IPS-15b (cell line): ENCODE data around the gene TTC3.
"Not testable (repeated sequence)": the region's sequence is repeated elsewhere in the genome, so short reads cannot be mapped to it uniquely, and the experiment has no call there.

Experiments used
- H3K27me3 ChIP-seq: one replicate; pipeline ENCODE4 v1.6.1; 2013; ENCODE audit warnings: low read length; ENCODE audit not compliant: control insufficient read depth, insufficient read depth
- H3K36me3 ChIP-seq: one replicate; pipeline ENCODE4 v1.6.1; 2013; ENCODE audit warnings: low read length; ENCODE audit not compliant: control insufficient read depth, insufficient read depth
- H3K4me1 ChIP-seq: one replicate; pipeline ENCODE4 v1.6.1; 2013; ENCODE audit warnings: mild to moderate bottlenecking, low read length; ENCODE audit not compliant: control insufficient read depth, insufficient read depth
- H3K4me3 ChIP-seq: one replicate; pipeline ENCODE4 v1.5.1; 2013; ENCODE audit warnings: low read depth, low read length
- H3K9ac ChIP-seq: one replicate; pipeline ENCODE4 v1.6.1; 2013; ENCODE audit warnings: low read depth, mild to moderate bottlenecking, low read length
- H3K9me3 ChIP-seq: one replicate; pipeline ENCODE4 v1.6.1; 2013; ENCODE audit warnings: mild to moderate bottlenecking, low read length; ENCODE audit not compliant: control insufficient read depth, insufficient read depth

The TTC3 gene

DNA sequence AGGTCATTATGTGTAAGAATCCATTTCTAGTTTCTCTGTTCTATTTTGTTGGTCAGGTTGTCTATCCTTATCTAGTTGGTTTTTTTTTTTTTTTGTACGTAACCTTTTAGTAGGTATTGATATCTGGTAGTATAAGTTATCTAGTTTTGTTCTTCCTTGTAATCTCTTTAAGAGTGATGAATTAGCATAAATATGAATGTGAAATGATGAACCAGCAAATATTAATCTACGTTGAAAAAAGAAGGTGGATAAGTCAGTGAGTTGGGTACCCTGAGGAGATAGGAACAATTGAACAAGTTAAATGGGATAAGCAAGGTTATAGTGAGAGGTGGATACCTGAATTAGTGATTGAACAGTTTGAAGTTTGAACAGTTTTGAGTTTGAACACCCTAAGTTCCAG is 33.9 kb downstream of the TTC3 start:
- no peaks in the 10 kb centered on the region for H3K4me1 ChIP-seq
- peaks cover 5% of the 10 kb centered on the region for H3K9me3 ChIP-seq
- no peak overlapping the region for H3K9ac ChIP-seq
- peaks cover 3% of the 10 kb centered on the region for H3K36me3 ChIP-seq
- no peak overlapping the region for H3K4me3 ChIP-seq
- no peaks in the 10 kb centered on the region for H3K27me3 ChIP-seq

DNA sequence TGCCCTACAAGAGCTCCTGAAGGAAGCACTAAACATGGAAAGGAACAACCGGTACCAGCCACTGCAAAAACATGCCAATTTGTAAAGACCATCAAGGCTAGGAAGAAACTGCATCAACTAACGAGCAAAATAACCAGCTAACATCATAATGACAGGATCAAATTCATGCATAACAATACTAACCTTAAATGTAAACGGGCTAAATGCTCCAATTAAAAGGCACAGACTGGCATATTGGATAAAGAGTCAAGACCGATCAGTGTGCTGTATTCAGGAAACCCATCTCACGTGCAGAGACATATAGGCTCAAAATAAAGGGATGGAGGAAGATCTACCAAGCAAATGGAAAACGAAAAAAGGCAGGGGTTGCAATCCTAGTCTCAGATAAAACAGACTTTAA is 38.0 kb downstream of the TTC3 start:
- not testable (repeated sequence) for H3K36me3 ChIP-seq, H3K9ac ChIP-seq

DNA sequence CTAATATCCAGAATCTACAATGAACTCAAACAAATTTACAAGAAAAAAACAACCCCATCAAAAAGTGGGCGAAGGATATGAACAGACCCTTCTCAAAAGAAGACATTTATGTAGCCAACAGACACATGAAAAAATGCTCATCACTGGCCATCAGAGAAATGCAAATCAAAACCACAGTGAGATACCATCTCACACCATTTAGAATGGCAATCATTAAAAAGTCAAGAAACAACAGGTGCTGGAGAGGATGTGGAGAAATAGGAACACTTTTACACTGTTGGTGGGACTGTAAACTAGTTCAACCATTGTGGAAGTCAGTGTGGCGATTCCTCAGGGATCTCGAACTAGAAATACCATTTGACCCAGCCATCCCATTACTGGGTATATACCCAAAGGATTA is 41.2 kb downstream of the TTC3 start:
- not testable (repeated sequence) for H3K27me3 ChIP-seq, H3K9me3 ChIP-seq, H3K36me3 ChIP-seq

More for the DNA sequence above, 38.0 kb downstream of the TTC3 start:
- not testable (repeated sequence) for H3K27me3 ChIP-seq, H3K9me3 ChIP-seq, H3K4me3 ChIP-seq, H3K4me1 ChIP-seq

DNA sequence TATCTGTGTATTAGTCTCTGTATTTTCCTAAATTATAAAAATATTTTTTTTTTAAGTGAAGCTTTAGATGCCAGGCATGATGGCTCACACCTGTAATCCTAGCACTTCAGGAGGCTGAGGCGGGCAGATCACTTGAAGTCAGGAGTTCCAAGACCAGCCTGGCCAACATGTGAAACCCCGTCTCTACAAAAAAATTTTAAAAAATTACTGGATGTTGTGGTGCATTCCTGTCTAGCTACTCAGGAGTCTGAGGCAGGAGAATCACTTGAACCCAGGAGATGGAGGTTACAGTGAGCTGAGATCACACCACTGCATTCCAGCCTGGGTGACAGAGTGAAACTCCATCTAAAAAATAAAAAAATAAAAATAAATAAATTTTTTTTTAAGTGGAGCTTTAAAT is 43.4 kb downstream of the TTC3 start:
- H3K4me1 ChIP-seq, H3K4me3 ChIP-seq, H3K27me3 ChIP-seq, H3K36me3 ChIP-seq, H3K9ac ChIP-seq, H3K9me3 ChIP-seq: not testable (repeated sequence)

More for the DNA sequence above, 41.2 kb downstream of the TTC3 start:
- not testable (repeated sequence) for H3K4me3 ChIP-seq, H3K9ac ChIP-seq, H3K4me1 ChIP-seq

DNA sequence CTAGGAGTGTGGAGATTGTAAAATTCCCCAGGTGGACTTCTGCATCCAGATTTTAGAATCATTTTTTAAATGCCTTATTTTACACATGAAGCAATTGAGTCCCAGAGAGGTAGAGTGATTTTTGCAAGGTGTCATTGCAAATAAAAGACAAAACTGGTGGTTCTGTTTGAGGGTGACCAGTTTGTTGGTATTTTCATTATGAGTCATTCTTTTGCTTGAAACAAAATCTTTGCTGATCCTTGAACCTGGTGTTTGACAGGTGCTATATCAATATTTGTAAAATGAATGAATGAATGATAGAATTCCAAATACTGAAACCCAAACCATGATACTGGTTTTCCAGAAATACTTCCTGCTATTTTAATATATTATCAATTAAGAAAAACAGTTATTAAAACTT is 44.1 kb downstream of the TTC3 start:
- H3K9me3 ChIP-seq = no peaks in the 10 kb centered on the region
- no peak overlapping the region for H3K4me3 ChIP-seq
- no peaks in the 10 kb centered on the region for H3K36me3 ChIP-seq
- no peaks in the 10 kb centered on the region for H3K27me3 ChIP-seq
- H3K9ac ChIP-seq = no peak overlapping the region
- H3K4me1 ChIP-seq = no peaks in the 10 kb centered on the region

DNA sequence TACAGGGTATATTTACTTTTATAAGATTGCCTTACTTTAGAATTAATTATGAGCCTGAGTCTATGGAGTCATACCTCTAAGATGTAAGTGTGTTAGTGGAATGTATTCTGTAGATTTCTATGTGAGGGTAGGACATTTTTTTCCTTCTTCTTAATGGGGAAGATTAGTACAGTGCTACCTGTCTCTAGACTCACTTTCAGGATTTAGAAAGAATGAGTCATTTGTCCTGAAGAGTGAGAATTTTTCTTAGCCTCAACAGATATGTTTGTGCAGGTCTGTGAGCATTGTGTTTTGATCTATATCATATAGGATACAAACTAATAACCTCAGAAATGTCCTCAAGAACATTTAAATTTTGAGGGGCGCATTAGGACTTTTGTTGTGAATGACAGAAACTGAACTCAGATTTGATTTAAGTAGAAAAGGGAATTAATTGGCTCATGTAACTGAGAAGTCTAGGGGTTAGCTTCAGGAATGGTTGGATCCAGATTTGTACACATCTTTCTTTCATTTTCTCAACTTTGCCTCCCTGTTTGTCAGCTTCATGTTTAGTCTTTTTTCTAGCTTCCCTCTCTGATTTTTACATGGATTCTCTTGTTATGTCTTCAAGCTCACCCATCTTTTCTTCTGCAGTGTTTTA is 45.3 kb downstream of the TTC3 start:
- no peaks in the 10 kb centered on the region for H3K9me3 ChIP-seq
- no peak overlapping the region for H3K9ac ChIP-seq
- H3K4me1 ChIP-seq = no peaks in the 10 kb centered on the region
- no peak overlapping the region for H3K4me3 ChIP-seq
- no peaks in the 10 kb centered on the region for H3K27me3 ChIP-seq
- no peaks in the 10 kb centered on the region for H3K36me3 ChIP-seq

DNA sequence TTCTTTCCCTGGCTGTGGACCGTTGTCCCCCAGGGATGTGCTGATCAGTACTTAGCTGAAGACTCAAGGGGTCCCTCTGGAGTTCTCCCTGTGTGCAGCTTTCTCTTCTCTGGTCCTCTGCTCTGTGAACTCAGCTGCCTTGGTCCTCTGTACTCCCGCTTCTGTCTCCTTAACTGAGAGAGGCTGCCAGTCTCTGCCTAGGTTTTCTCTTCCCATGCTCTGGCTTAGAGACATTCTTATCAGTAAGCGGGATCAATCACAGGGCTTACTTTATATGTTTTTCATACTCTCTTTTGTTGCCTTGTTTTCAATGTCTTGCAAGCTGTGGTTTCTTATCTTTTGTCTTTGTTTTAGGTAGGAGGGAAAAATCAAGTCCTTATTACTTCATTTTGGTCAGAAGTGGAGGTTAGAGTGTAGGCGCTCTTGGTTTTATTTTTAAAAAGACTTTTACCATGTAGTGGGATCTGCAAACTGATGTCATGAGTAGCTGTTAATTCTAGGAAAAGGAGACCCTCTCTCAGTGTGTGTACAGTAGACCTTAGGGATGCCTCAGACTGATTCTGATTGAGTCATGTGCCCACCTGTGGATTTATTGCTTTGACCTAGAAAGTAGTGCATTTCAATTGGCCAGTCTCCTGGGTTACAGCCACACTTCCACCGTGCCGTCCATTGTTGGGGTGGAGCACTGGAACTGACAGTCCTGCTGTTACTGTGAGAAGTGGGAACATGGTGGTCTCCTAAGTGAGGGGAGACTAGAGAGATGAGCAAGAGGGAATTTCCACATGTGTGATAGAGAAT is 46.6 kb downstream of the TTC3 start:
- no peak overlapping the region for H3K9ac ChIP-seq
- H3K9me3 ChIP-seq = no peaks in the 10 kb centered on the region
- no peak overlapping the region for H3K4me3 ChIP-seq
- no peaks in the 10 kb centered on the region for H3K36me3 ChIP-seq
- no peaks in the 10 kb centered on the region for H3K27me3 ChIP-seq
- H3K4me1 ChIP-seq = no peaks in the 10 kb centered on the region

DNA sequence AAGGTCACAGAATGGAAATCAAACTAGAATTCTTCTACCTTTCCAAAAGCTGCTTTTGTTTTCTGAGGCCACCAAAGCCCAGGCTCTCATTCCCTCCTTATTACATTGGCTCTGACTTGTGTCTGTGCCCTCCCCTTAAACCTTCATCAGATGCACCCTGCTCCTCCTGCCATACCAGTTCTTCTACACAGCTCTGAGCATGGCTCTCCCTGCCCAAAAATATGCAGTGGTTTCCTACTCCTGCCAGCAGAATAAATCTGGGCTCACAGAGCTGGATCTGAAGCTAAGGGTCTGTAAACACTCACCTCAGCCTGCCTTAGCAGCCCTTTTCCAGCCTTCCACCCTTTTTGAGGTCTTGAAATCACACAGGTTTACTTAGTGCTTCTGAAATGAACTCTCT is 55.0 kb downstream of the TTC3 start:
- H3K36me3 ChIP-seq = no peaks in the 10 kb centered on the region
- H3K9ac ChIP-seq = no peak overlapping the region
- H3K4me3 ChIP-seq = no peak overlapping the region
- no peaks in the 10 kb centered on the region for H3K9me3 ChIP-seq
- no peaks in the 10 kb centered on the region for H3K4me1 ChIP-seq
- H3K27me3 ChIP-seq = no peaks in the 10 kb centered on the region

DNA sequence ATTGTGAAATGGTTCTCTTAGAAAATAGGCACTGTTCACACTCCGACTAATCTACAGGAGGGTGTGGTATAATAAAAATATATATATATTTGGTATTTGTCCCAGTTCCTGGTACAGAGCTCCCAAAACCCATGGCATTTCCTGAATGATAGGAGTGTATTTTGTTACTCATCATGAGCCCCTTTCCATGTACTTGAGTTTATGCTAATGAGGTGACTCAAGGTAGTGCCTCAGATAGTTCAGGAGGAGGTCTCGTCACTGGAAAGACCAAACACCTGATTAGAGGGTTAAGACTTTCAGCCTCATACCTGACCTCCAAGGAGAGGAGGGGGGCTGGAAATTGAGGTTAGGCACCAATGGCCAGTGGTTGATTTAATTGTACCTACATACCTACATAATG is 57.9 kb downstream of the TTC3 start:
- Histone ChIP-seq H3K27me3 (no peaks in the 10 kb centered on the region), H3K4me1 (no peaks in the 10 kb centered on the region), H3K4me3 (no peak overlapping the region), H3K9ac (no peak overlapping the region), H3K36me3 (no peaks in the 10 kb centered on the region), H3K9me3 (no peaks in the 10 kb centered on the region)

DNA sequence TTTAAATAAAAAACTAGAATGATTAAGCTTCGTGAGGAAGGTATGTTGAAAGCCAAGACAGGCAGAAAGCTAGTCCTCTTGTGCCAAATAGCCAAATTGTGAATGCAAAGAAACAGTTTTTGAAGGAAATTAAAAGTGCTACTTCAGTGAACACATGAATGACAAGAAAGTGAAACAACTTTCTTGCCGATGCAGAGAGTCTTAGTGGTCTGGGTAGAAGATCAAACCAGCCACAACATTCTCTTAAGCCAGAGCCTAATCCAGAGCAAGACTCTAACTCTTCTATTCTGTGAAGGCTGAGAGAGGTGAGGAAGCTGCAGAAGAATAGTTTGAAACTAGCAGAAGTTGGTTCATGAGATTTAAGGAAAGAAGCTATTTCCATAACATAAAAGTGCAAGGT is 63.2 kb downstream of the TTC3 start:
- Histone ChIP-seq H3K9ac (no peak overlapping the region), H3K4me1 (peaks cover 5% of the 10 kb centered on the region), H3K27me3 (no peaks in the 10 kb centered on the region), H3K36me3 (no peaks in the 10 kb centered on the region), H3K9me3 (no peaks in the 10 kb centered on the region), H3K4me3 (no peak overlapping the region)

DNA sequence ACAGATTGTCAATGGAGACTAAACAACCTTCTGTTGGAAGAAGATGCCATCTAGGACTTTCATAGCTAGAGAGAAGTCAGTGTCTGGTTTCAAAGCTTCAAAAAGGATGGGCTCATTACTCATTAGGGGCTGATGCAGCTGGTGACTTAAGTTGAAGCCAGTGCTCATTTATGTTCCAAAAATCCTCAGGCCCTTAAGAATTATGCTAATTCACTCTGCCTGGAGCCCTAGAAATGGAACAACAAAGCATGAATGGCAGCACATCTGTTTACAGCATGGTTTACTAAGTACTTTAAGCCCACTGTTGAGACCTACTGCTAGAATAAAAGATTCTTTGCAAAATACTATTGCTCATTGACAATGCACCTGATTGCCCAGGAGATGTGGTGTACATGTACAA is 63.7 kb downstream of the TTC3 start:
- Histone ChIP-seq H3K36me3 (no peaks in the 10 kb centered on the region), H3K27me3 (no peaks in the 10 kb centered on the region), H3K9ac (no peak overlapping the region), H3K9me3 (no peaks in the 10 kb centered on the region), H3K4me1 (peaks cover 5% of the 10 kb centered on the region), H3K4me3 (no peak overlapping the region)

DNA sequence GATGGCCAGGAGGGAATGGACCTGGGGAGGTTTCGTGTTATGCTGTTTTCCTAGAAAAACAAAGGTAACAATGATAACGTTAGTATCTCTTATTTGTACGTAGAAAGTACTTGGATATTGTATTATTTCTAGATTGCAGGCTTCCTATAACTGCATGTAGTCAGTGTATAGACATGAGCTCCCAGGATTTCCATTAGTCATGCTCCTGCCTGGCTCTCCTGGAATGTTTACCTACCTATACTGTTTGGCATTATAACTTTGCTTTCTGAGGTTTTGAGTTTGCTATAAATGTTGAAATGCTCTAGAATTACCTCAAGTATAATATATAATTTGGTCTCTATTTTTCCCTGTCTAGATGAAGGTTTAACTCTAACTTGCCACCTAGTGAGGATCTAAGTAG is 66.1 kb downstream of the TTC3 start:
- H3K36me3 ChIP-seq = no peaks in the 10 kb centered on the region

More for the DNA sequence above, 66.1 kb downstream of the TTC3 start:
- Histone ChIP-seq H3K9ac (no peak overlapping the region), H3K4me3 (no peak overlapping the region), H3K4me1 (peaks cover 5% of the 10 kb centered on the region), H3K9me3 (no peaks in the 10 kb centered on the region), H3K27me3 (no peaks in the 10 kb centered on the region)
